Measurements from ENCODE around the gene ZNF518A. TPM values are rescaled to one million over a fixed set of nuclear protein-coding genes. Genes with fewer than 3 reads are reported as not detected.

Gene ZNF518A, protein sequence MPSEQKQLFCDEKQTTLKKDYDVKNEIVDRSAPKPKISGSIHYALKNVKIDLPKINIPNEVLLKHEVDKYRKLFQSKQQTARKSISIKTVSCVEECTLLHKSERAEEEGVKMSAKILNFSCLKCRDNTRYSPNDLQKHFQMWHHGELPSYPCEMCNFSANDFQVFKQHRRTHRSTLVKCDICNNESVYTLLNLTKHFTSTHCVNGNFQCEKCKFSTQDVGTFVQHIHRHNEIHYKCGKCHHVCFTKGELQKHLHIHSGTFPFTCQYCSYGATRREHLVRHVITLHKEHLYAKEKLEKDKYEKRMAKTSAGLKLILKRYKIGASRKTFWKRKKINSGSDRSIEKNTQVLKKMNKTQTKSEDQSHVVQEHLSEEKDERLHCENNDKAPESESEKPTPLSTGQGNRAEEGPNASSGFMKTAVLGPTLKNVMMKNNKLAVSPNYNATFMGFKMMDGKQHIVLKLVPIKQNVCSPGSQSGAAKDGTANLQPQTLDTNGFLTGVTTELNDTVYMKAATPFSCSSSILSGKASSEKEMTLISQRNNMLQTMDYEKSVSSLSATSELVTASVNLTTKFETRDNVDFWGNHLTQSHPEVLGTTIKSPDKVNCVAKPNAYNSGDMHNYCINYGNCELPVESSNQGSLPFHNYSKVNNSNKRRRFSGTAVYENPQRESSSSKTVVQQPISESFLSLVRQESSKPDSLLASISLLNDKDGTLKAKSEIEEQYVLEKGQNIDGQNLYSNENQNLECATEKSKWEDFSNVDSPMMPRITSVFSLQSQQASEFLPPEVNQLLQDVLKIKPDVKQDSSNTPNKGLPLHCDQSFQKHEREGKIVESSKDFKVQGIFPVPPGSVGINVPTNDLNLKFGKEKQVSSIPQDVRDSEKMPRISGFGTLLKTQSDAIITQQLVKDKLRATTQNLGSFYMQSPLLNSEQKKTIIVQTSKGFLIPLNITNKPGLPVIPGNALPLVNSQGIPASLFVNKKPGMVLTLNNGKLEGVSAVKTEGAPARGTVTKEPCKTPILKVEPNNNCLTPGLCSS (N-terminal part only)
- 16.6 and 17.1 TPM in 2 replicates for total RNA-seq (2014; rRNA removed; shearing (Covaris generic))

DNA sequence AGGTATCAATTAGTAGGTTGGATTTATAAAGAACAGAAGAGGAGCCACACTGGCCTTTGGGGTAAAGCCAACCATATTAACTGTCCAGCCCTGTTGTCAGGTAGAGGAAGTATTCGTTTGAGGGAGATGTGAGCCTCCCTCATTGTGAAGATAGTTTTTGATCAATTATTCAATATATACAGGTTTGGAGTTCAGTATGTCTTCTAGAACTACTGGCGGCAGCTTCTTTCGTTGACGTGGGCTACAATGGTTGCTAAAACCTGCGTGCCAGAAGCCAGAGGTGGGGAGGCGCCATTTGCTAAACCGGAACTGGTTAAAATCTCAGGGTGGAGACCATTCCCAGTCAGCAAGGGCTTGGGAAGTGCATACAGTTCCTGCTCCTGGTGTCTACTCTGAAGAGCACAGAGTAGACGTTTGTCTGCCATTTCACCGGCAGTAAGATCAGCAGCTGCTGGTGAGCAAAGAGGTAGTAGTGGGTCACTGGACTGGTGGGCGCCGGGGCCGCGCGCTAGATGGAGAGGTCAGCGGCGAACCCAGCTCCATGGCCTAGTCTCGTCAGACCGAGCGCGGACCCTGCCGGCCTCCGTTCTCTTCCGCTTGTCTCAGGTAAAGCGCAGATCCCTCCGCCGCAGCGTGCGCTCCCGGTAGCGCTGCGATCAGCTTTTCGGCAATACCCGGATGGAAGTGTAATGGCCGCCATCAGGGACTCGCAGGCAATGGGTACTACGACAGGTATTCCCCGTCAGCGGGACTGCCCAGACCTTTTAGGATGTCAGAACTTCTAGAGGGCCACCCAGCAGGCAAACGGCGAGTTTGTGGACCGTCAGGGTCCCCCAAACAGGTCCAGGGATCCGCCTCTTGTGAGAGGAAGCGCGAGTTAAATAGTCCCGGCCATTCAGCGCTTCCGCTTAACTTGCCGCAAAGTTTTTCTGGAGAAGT is at the start of gene ZNF518A:
Gene ZNF518A, plus strand, starts transcription at position 911 of the 939 bp plus-strand sequence. CDS start 26,026 bp downstream, outside the sequence.
- DNase-seq (ENCODE audit: low spot score), result peak; percentile 89
- in situ Hi-C loops (cut with HindIII; ENCODE audit: low sequenced_read_pairs), result no loop called here

DNA sequence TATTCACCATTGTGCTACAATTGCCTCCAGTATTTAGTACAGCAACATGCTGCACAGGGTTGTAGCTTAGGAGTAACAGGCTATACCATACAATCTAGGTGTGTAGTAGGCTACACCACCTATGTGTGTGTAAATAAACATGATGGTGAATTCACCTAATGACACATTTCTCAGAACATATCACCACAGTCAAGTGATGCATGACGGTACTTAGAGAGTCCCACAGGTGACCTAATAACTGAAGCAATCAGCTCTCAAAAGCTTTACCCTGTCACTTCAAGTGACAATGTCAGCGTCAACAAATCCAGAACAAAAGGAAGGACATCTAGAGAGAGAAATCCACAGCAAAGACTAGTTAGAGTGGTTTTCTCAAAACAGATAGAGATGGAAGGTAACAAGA is 47.9 kb upstream of the ZNF518A start:
- in situ Hi-C loops (cut with HindIII; ENCODE audit: low sequenced_read_pairs), result no loop called here
- DNase-seq (ENCODE audit: low spot score), result no peak

DNA sequence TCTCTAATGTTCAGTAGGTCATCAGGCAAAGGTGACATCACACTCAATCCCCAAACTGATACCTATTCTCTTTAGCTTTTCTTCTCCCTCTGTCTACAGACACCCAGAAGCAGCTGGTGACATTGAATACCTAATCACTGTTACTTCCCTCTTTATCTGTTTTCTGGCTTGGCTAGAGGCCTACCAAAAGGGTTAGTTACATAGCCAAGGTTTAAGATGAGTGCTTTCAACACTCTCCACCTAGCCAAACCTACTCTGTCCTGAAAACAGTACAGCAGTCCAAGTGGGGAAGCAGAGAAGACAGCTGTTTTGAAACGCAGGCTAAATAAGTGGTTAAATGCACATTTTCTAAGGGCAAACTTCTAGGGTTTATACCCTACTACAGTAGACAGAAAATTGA is 47.3 kb upstream of the ZNF518A start:
- no peak for DNase-seq (ENCODE audit: low spot score)
- in situ Hi-C loops (cut with HindIII; ENCODE audit: low sequenced_read_pairs), result no loop called here

DNA sequence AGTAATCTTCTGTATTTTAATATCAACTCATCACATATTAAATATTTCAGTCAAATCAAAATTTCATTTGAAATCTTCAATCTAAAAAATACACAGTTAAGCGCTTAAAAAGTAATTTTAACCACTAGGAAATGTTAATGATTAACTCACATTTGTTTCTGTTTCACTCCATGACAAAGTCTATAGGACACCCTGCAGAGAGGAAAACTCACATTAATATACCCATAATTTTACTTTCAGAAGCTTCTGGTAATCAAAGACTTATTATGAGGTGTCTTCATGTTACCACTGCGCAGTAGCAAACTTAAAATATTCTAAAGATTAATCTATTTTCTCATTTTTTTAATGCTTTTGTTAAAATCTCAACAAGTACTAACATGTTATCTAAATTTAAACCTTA is 41.0 kb upstream of the ZNF518A start:
- DNase-seq (ENCODE audit: low spot score), result no peak
- in situ Hi-C loops (cut with HindIII; ENCODE audit: low sequenced_read_pairs), result no loop called here

DNA sequence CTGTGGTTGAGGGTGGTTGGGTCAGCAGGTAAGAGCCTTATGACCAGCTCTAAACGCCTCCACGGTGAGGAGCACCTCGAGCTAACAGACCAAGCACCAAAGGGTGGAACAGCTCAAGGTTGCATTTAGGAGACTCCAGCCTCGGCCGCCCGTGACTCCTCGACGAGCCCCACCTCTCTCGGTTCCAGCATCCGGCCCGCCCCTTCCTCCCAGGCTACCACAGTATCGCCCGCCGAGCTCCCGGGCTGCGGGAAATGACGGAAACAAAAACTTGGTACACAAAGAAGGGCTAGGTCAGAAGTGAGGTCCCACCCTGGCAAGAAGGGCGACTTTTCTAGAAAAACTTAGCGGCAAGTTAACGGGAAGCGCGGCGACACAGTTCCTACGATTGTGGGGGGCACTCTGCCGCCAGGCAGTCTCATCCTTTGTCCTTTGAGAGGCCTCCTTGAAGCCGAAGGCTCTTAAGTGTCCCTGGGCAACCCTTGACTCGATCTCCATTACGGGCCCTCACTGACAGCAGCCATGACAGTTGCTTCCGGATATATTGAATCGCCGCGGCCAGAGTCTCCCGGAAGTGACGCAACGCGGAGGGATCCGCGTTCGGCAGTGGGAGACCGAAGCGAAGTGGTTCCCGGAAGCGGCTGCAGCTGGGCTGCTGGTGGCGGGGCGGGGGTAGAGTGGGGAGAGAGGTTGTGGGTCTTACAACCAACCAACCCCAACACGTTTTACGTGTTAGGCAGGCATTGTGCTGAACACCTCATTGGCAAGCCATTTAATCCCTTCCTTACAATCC is 40.2 kb upstream of the ZNF518A start:
- peak; percentile 88 for DNase-seq (ENCODE audit: low spot score)
- in situ Hi-C loops (cut with HindIII; ENCODE audit: low sequenced_read_pairs), result no loop called here

DNA sequence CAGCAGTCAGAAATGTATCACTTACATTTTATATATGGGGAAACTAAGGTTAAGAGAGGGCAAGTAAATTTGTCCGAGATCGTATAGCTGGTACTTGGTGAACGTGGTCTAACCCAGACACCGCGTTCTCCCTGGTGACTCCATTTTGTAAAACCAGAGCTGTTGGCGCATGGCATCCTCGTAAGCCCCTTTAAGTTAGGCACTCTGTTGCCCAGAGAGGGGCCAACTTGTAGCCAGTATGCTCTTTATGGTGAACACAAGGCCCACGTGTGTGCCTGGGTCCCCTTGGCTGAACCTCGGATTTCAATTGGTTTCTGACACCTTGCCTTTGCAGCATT is 39.7 kb upstream of the ZNF518A start:
- in situ Hi-C loops (cut with HindIII; ENCODE audit: low sequenced_read_pairs), result no loop called here
- DNase-seq (ENCODE audit: low spot score), result no peak

DNA sequence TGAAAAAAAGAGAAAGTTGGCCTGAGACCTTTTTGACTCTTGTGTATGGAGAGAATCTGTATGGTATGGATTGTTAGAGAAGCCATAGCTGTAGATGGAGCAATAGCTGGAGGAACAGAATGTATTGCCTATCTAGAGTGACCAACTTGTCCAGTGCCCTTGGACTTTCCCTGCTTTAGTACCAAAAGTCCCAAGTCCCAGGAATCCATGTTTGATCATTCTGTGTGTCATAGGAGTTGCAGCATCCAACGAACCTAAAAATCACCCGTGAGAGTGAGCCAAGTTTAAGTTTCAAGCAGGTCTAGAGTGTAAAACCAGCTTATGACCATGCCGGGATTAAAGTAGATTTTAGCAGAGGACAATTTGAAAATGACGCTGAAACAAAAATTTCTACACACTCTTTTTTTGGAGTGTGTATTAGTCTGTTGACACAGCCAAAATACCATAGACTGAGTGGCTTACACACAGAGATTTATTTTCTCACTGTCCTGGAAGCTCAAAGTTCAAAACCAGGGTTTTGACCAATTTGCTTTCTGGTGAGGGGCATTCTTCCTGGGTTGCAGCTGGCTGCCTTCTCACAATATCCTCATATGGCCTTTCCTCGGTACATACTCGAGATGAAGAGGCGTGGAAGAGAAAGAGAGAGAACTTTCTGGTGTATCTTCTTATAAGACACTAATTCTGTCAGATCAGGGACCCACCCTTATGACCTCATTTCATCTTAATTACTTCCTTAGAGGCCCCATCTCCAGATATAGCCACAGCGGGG is 36.9 kb upstream of the ZNF518A start:
- DNase-seq (ENCODE audit: low spot score), result no peak
- in situ Hi-C loops (cut with HindIII; ENCODE audit: low sequenced_read_pairs), result no loop called here

DNA sequence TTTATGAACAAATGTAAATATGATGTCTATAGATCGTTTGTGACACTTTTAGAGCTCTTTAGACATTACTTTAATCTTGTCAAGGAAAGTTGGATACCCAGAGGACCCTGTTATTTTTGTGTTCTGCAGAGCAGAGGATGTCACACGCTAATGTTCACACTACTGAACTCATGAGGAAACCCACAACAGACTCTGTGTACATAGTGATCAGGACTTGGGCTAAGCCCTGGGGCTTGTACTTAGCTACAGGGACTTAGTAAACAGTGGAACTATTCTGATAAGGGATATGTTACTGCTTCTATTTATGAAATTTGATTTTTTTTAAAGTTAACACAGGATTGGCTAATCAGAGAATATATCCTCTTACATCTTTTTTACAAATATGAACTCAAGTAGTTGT is 36.1 kb upstream of the ZNF518A start:
- no peak for DNase-seq (ENCODE audit: low spot score)
- in situ Hi-C loops (cut with HindIII; ENCODE audit: low sequenced_read_pairs), result no loop called here

DNA sequence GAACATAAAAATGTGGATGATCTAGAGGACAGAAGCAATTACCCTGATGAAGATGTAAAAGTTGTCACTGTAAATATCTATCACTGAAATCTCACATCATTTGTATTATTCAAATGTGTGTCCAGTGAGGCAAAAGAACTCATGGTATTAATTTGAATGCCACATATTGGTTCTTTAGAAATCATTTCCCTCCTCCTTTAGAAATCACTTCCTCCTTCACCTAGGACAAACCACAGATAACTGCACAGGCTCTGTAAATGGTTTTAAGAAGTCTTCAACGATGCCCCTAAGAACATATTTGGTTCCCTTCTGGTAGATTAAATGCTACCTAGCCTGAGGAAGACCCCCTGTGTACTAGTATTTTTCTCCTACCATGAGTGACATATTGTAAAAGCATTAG is 33.1 kb upstream of the ZNF518A start:
- no peak for DNase-seq (ENCODE audit: low spot score)
- in situ Hi-C loops (cut with HindIII; ENCODE audit: low sequenced_read_pairs), result no loop called here

DNA sequence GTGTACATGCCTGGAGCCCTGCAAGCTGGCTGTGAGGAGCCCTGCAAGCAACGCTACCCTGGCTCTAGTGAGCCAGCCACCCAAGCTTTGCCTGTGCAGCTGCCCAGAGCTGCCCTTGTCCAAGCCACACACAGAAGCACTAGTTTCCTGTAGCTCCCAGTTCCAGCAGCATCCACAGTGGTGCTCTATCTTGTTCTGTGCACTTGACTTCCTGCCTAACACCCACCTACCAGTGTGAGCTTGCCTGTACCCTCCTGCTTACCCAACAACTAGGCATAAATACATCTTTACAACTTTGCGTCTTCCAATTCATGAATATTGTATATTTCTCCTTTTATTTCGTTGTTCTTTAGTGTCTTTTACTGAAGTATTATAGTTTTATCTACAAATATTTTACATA is 32.2 kb upstream of the ZNF518A start:
- no peak for DNase-seq (ENCODE audit: low spot score)
- in situ Hi-C loops (cut with HindIII; ENCODE audit: low sequenced_read_pairs), result no loop called here

DNA sequence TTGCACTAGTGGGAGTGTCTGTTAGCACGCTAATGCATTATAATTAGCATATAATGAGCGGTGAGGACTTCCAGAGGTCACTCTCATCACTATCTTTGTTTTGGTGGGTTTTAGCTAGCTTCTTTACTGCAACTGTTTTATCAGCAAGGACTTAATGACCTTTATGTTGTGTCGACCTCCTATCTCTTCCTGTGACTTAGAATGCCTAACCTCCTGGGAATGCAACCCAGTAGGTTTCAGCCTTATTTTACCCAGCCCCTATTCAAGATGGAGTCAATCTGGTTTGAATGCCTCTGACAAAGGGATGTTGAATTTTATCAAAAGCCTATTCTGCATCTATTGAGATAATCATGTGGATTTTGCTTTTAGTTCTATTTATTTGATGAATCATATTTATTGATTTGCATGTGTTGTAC is 22.5 kb upstream of the ZNF518A start:
- in situ Hi-C loops (cut with HindIII; ENCODE audit: low sequenced_read_pairs), result no loop called here

DNA sequence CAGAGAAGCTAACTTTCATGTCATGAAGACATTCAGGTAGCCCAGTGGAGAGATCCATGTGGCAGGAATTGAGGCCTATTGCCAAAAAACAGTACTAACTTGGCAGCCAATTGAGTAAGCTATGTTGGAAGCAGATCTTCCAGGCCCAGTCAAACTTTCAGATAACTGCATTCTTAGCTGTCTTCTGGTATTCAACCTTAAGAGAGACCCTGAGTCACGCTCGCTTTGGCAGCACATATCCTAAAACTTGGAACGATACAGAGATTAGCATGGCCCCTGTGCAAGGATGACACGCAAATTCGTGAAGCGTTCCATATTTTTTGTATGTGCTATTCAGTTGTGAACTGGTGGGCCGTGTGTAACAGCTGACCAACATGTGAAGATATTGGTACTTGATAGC is 17.6 kb upstream of the ZNF518A start:
- DNase-seq (ENCODE audit: low spot score), result no peak
- in situ Hi-C loops (cut with HindIII; ENCODE audit: low sequenced_read_pairs), result no loop called here

More for the DNA sequence above, 22.5 kb upstream of the ZNF518A start:
- DNase-seq (ENCODE audit: low spot score), result no peak

DNA sequence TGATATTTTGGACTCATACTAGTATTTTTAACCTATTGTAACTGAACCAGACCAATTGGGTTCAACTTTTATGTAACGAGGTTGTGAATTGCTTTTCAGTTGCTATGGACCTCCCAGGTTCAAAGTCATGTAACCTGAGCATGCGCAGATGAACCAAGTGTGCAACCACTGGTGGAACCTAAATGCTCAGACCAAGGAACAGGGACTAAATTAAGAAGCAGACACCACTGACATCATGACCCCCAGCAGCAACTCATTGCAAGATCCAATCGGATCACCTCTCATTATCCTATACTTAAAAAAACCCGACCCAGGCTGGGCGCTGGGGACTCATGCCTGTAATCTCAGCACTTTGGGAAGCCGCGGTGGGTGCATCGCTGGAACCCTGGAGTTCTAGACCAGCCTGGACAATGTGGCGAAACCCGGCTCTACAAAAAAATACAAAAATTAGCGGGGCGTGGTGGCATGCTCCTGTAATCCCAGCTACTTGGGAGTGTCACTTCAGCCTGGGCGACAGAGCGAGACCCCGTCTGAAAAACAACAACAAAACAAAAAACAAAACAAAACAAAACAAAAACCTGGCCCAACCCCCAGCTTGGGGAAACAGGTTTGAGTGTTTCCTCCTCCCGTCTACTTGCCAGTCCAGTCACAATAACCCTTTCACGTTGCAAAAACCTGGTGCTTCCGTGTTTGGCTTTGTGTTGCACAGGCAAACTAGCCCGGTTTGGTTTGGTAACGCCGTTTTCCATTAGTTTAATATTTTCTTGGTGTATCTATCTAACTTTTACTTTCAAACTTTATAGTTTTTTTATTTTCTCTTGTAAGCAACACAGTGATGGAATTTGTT is 11.3 kb upstream of the ZNF518A start:
- DNase-seq (ENCODE audit: low spot score), result no peak
- in situ Hi-C loops (cut with HindIII; ENCODE audit: low sequenced_read_pairs), result no loop called here

DNA sequence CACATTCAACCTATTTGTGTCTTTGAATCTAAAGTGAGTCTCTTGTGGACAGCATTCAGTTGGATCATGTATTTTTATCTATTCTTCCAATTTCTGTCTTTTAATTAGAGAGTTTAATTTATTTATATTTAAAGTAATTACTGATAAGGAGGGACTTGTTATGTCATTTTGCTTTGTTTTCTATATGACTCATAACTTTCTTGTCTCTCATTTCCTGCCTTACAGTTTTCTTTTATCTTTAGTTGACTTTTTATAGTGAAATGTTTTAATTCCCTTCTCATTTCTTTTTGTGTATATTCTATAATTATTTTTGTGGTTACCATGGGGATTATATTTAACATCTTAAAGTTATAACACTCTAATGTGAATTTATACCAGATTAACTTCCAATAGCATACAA is 7.3 kb upstream of the ZNF518A start:
- DNase-seq (ENCODE audit: low spot score), result no peak
- in situ Hi-C loops (cut with HindIII; ENCODE audit: low sequenced_read_pairs), result no loop called here

DNA sequence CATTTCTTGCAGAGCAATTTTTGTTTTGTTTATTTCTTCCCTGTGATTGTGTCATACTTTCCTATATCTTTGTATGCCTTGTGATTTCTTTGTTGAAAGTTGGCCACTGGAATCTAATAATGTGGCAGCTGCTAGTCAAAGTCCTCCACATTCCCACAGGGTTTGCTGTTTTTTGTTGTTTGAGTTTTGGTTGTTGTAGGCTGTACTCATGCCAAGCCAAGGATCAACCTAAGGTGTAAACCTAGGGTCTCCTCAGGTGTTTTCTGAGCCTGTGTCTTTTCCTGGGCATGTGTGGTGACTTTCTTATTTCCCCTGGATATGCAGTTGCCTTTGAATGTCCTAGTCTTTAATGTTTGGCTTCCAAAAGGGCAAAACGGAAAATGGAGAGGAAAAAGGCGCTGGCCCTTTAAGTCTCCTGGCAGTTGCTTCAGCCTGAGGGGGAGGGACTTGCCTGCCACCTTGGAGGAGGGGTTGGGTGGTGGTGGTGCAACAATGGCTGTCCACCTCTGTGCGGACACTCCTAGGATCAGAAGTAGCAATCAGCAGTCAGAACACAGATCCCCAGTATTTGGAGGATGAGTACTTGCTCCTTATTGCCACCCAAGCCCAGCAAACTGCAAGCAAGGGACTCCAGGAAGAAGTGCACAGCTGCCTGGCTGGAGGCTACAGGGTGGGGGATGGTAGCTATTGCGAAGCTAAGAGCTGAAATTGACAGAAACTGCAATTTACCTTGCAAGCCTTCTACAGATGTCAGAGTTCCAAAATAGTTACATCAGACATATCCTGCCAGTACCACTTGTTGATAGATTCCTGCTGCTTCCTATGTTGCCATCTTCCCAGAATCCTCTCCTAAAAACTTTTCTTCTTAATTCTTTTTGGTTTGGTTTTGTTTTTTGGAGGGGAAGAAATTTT is 5.6 kb upstream of the ZNF518A start:
- in situ Hi-C loops (cut with HindIII; ENCODE audit: low sequenced_read_pairs), result no loop called here
- no peak for DNase-seq (ENCODE audit: low spot score)

DNA sequence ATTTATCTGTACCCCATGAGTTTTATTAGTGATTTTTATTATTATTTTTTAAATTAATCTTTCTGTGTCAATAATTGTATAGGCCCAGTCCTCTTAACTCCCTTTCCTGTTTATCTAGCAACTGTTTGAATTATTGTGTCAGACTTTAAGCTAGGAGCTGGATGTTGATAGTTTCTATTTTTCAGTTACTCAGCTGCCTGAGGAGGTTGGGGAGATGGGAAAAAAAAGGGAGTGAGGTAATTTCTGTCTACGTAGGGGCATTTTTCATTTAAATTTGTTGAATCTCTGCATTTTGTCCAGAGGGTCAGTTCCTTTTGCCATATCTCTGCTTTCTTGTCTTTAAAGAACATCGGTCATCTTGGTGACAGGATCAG is 5.0 kb upstream of the ZNF518A start:
- in situ Hi-C loops (cut with HindIII; ENCODE audit: low sequenced_read_pairs), result no loop called here
- no peak for DNase-seq (ENCODE audit: low spot score)

Measured in G401 (cell line).